Umbilical cord (tissue), 2 donors: ENCODE measurements around the gene CTBP1. TPM values are rescaled to one million over a fixed set of nuclear protein-coding genes. Genes with fewer than 3 reads are reported as not detected.
"Not testable (repeated sequence)": the region's sequence is repeated elsewhere in the genome, so short reads cannot be mapped to it uniquely, and the experiment has no call there.

Experiments
- DNase-seq: peaks from one replicate; pipeline ENCODE4 v3.0.0-alpha.2; 2015; ENCODE audit warnings: low spot score
- total RNA-seq: library from RNA; depleted of rRNA; stranded (reverse); fragments of >200 nt; gene quantifications from one replicate; pipeline ENCODE4 v1.2.3, GENCODE V29; 2014; ENCODE audit warnings: low replicate concordance; ENCODE audit not compliant: insufficient read depth

Gene CTBP1
- 193 TPM for total RNA-seq

DNA sequence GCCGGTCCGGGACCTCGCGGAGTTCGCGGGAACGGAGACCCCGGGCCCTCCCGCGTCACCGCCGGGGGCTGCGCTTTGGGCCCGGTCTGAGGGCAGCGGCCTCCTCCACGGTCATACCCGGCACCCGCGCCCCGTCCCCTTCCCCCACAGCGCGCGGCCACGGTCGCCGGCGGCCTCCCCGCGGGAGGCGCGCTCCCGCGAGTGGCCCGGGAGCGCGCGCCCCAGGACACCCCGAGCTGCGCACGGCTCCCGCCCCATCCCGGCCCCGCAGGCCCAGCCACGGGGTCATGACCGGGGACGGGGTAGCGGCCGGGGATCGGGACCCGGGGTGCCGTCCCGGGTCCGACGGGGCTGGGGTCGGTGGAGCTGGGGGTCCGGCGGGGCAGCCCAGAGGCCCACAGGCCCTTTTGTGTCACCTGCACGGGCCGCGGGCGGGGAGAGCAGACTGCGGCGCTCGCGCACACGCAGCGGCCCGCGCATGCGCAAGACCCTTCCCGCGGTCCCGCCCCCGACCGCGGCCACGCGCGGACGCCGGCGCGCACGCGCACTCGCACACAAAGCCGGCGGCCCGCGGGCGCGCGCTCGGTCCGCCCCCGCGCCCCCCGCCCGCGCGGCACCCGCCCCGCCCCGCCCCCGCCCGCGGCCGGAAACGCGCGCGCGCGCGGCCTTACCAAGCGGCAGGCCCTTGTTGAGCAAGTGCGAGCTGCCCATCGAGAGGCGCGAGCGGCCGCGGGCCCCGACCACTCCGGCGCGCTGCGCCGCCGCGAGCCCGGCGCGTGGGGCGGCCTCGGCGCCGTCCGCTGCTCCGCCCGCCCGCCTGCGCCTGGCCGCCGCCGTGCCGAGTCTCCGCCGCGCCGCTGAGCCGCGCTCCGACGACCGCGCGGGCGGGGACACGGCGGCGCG, at the start of gene CTBP1:
TSS of gene CTBP1 (minus strand) at position 886 of the 903 bp plus-strand sequence. CDS start 7,799 bp downstream, outside the sequence.
- DNase-seq, result peak; percentile 87

DNA sequence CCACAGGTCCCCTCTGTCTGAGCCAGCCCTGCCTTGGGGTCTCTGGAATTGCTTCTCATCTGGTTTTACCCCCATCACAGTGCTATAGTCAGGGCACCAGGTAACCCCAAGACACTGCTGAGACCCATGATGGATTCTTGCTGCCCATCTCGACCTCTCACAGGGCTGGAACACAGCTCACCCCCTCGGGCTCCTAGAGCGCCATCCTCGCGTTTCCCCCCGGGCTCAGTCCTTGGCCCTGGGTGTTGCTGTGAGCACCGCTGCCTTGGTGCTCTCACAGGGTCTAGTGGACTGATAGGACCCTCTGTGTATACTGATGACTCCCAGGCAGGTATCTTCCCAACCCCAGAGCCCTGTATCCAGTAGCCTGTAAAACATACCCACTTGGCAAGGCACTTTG, 49.5 kb upstream of the CTBP1 start:
- DNase-seq, result no peak

DNA sequence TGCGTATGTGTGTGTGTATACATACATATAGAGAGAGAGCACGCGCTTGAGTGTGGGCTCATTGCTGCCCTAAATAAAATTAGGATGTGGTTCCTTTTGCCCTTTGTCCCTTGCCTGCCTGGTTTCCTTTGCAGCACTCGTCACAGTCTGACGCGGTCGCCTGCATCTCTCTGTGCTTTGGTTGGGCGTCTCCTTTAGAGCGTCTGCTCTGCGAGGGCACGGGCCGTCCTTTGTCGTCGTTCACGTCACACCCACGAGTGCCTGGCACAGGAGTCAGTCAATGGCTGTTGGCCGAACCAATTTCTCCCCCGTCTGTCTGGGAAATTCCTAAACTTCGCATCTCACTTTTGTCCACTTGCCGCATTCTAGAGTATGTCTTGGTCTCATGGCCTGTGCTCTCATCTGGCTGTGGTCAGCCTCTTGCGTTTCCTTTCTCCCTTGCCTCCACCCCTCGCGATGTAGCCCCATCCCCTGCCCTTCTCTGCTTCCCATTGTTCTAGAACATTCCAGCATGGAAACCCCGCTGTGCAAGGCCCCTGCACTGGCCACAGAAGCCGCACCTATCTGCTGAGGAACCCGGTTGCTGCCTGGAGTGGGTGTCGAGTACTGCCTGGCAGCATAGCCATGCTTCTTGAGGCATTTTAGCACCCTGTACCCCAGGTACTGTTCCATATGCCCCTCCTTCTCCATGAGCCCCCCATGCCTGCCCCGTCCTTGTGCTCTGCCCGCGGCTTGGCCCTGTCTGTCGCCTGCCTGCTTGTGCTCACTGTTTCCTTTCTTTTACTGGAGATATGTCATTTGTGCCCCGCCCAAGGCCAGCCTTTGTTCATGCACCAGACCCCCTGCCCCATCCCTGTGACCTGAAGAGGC, 48.8 kb upstream of the CTBP1 start:
- no peak for DNase-seq

DNA sequence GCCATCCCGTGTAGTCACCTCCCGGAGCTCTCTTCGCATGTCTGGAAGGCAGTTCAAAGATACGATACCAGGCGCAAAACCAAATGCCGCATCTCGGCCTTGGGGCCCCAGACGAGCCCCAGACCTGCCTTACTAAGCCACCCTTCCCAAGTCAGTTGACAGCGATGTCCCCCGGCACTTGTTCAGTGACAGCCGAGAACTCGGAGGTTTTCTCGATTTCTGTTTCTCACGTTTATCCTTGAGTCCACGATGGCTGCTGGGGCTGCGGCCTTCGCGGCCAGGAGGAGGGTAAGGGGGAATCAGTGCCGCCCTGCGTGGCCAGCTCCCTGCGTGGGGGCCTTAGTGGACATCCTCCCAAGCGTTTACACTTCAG, 48.1 kb upstream of the CTBP1 start:
- DNase-seq, result no peak

DNA sequence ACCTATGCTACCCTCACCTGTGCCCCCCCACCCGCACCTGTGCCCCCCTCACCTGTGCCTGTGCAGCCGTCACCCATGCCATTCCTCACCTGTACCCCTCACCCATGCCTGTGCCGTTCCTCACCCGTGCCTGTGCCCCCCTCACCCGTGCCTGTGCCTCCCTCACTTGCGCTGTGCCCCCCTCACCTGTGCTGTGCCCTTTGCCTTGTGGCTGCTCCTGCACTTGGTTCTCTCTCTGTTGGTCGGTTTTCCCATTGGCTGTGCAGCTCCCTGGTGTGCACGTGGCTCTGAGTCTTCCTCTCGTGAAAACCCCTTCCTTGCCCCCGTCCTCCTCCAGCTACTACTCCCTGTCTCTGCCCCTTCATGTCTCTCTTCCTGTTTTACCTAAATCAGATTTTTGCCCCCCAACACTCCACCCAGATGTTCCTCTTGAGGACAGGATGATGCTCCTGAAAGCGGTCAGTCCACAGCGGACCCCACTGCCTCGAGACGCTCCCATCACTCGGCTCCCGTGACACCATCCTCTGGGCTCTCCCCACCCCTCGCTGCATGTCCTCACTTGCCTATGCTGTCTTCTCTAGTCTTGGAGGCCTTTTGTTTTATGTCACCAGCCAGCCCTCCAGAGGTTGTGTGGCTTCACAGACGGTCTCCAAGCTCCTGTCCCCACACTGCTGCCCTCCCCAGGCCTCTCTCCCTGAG, 47.5 kb upstream of the CTBP1 start:
- DNase-seq, result peak; percentile 26

DNA sequence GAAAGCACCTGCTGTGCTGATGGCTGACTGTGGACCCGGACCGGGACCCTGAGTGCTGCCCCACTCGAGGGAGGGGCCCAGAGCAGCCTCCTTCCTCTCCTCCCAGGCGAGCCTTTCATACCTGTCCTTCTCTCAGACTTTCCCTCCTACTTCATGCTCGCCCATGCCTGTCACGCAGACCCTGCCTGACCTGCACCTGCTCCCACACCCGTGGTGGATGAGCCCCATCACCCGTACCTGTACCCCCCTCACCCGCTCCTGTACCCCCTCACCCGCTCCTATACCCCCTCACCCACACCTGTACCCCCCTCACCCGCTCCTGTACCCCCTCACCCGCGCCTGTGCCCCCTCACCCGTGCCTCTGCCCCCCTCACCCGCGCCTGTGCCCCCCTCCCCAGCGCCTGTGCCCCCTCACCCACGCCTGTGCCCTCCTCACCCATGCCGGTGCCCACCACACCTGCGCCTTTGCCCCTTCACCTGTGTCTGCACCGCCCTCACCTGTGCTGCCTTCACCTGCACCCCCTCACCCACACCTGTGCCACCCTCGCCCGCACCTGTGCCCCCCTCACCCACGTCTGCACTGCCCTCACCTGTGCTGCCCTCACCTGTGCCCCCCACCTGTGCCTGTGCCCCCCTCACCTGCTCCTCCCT, 46.6 kb upstream of the CTBP1 start:
- no peak for DNase-seq

DNA sequence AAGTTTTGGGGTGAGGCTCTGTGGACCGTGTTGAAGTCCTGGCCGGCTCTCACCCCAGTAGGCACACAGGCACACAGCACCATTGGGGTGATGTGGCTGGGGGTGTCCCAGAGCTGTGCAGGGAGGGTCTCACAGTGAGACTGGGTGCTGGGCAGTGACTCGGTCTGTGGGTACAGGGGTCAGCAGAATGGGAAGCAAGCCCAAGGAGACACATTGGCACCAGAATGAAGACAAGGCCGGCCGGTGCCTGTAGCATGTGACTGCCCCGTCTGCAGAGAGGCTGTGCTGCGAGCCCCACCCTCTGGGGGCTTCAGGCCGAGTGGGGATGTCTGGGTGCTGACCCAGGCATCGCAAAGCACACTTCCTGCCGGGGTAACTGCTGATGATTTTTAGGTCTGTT, 46.0 kb upstream of the CTBP1 start:
- DNase-seq, result no peak

DNA sequence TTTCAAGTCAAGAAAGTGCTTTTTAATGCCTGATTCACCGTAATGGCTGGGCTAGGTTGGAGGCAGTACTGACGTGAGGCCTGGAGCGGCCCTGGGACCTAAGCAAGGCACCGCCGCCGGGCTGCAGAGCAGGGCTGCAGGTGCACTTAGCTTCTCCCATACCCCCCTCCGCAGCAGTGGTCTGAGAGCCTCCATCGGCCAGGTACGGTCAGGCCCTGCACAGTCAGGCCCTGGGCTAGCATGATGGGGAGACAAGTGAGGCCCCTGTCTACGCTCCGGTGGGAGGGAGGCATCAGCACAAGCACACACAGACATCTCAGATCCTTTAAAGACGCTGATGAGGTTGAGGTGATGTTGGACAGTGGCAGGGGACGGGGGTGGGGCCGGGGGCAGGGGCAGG, 45.5 kb upstream of the CTBP1 start:
- no peak for DNase-seq

DNA sequence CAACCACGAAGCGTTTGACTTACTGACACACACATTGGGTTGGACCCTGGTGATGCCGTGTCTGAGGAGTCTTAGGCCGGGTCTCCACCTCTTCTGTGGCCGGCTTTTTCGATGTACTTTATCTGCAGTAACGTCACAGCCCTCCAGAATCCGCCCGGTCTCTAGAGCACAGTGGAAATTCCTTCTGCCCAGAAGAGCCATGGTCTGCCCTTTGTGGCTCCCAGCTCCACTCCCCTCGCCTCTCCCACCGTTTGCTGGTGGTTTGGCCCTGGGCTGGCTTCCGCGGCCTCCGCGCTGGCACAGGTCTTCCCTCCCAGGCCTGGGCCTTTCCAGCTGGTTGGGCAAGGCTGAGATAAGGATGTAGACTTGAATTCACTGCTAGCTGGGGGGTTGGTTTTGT, 45.1 kb upstream of the CTBP1 start:
- DNase-seq, result no peak

DNA sequence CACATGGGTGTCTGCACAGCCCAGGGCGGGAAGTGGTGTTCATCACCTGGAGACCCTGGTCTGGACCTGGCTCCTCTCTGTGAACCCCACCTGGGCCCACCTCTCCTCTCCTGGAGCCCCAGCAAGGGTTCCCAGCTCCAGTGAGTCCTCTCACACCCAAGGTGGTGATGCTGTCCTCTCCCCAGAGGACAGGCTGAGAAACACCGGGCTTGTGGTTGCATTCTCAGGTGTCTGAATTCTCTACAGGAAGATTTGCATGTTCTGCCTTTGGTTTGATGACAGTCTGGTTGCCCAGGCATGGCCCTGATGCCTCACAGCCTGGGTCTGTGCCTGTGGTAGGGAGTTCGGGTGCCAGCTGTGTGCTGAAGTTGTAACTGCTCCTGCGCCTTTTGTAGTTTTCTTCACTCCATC, 44.6 kb upstream of the CTBP1 start:
- DNase-seq, result no peak

DNA sequence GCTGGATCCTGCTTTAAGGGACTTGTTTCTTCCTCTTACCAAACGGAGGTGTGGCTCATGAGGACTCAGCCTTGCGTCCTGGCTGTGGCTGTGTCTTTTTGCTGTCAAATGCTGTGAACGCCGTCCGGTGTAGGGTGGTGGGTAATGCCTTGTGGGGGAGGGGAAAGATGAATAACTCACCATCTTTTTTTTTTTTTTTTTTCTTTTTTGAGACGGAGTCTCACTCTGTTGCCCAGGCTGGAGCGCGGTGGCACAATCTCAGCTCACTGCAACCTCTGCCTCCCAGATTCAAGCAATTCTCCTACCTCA, 43.7 kb upstream of the CTBP1 start:
- DNase-seq, result not testable (repeated sequence)

DNA sequence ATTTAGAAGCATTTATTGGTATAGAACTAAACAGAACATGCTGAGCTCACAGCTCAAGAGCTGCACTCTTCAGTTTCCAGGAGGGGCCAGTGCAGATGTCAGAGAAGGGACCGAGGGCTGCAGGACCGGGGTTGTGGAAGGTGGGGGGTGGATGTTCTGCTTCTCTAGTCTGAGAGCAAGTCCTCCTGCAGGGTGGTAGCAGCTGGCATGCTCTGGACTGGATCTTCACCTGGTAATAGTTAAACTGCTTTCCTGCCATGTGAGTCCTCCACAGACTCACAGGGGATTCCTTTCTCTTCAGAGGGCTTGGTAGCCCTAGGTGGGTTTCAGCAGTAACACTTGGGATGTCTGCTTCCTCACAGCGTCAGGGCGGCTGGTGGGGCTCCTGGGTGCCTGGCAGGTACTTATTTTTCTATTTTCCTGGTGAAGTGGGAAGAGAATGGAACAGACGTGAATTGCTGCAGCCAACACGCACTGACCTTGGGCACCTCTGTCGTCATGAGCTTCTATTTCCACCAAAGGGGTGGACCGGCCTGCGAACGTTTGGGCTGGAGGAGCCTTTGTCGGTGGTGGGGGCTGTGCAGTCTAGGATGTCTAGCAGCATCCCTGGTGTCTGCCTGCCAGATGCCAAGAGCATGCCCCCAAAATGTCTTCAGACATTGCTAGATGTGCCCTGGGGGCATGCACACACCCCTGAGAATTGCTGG, 43.2 kb upstream of the CTBP1 start:
- no peak for DNase-seq

DNA sequence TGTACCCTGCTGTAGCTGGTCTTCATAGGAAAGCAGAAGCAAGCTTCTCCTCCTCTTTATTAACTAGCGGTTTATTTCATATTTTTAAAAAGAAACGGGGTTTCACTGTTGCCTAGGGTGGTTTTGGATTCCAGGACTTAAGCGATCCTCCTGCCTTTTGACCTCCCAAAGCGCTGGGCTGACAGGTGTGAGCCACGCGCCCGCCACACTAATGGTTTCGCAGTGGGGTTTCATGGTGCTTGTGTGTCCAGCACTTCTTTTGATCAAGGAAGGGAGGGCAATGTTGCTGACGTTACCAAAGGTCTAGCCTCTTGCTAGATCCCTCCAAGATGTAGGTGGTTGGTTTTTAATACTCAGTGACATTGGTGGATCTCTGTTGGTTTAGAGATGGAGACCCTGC, 42.2 kb upstream of the CTBP1 start:
- DNase-seq, result no peak

DNA sequence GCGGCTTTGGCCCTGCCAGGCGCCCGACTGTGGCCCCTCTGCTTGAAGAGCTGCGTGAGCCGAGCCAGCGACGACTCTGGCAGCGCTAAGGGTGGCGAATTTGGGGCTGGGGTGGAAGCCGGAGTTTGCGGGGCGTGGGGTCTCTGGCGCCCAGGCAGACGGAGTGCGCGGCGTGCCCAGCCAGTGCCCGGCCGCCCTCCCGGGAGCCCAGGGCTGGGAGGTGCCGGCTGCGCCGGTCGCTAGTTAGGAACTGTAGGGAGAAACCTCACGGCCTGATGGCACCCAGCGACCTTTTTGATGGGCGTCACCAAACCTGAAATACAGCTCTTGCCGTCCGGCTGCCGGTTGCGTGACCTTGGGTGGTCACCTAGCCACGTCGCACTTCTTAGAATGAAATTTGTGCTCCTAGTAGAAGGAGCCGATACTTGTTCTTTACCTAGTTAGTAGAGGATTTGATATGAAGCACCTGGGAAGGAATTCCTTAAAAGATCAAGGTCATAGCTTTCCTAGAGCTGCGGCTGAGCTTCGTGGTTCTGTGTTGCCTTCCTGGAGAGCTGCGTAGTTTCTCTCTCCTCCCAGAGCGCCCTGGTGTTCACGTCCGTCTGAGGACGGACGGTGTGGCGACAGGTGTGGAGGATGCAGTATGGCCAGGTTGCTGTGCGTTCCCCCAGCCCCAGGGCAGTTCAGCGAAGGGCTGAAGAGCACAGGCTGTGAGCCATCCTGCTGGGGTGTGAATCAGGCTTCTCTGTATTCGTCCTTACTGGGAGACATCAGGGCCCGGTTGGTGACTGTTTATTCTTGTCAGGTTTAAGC, 41.4 kb upstream of the CTBP1 start:
- no peak for DNase-seq

DNA sequence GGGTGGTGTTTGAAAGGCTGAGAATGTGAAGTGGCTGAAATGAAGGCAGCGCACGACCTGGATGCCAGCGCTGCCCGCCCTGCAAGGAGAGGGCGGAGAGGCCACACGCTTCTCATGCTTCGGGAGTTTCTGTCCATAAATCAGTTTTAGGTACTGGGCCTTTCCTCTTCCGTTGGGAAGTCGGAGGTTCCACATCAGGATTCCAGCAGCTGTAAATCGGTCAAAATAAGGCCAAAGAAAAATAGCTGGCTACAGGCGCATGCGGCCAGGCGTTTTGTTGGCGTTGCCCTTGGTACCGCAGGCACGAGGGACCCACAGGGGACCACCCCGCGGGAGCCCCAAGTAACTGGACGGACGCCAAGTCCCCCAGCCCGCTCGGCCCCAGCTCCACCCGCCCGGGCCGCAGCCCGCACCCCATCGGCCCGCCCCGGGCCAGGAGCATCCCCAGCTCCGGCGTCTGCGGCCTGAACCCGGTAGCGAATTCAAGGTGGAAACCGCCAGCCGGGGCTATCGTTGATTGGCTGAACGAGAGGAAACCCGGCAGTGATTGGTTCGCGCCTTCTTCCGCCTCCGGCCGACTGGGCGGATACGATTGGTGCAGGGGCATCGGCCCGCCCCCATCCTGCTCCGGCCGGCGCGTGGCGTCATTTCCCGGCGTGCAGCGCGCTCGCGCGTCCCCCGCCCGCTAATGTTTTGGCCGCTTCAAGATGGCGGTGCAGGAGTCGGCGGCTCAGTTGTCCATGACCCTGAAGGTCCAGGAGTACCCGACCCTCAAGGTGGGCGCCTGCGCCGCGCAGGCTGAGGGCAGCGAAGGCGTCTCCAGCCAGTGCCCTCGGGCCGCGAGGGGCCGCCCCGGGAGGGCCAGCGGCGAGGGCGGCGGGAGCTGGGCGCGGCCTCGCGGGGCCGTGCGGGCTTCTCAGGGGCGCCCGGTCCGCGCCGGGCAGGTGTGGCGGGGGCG, 40.6 kb upstream of the CTBP1 start, which contains the start of gene MAEA:
TSS of gene MAEA (plus strand) at position 685 of the 958 bp plus-strand sequence. CDS start at position 708, 23 bp downstream.
- DNase-seq, result peak; percentile 98

DNA sequence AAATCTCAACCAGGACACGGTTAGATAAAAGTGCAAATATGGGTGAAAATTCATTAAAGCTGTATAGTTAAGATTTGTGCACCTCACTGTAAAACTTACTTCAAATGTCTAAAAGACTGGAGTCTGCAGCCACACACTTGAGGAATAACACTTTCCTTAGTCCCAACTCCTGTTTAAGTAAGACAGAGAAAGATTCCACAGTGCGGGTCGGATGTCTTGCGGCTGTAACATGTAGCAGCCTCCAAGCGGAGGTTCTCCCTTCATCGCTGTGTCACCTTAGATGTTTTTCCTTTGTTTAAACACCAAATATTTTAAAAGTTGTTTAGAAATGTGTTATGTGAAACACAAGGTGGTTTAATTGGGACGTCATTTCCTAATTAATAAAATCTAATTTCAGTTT, 39.9 kb upstream of the CTBP1 start:
- DNase-seq, result no peak

DNA sequence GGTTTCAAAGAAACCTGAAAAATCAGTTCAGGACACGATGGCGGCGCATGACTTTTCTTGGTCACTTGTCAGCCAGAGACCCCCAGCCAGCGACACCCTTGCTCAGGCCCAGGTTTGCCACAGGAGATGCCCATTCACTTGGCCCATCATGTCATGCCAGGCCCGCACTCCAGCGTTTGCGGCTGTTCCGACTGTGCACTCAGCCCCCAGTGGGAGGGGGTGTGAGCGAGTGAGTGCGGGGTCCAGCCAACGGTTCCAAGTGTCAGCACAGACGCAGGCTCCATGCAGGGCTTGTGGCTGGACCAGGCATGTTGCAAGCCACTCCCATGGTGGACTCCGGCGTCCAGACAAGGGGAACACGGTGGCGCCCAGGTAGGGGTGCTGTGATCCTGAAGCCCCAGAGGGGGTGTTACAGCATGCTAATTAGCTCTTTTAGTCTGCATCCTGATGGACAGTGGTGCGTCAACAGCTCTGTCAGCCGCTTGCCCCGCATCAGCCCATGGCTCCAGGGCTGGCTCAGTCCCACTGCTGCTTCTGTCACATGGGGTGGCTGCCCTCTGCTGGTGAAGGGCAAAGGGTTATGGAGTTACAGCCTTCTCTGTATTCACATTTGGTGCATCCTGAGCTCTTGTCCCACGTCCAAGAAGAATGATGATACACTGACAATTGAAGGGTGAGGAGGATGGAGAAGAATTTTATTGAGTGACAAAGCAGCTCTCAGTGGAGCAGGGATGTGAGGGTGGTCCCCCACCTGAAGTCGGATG, 37.0 kb upstream of the CTBP1 start:
- DNase-seq, result no peak
